IPS-NIHi7 (cell line): ENCODE data around the gene CARHSP1.
"Not testable (repeated sequence)": the region's sequence is repeated elsewhere in the genome, so short reads cannot be mapped to it uniquely, and the experiment has no call there.

Source experiments
- DNase-seq: peaks from one replicate; pipeline ENCODE4 v3.0.0; 2012; ENCODE audit warnings: mixed read lengths; ENCODE audit errors: extremely low spot score

Gene CARHSP1

DNA sequence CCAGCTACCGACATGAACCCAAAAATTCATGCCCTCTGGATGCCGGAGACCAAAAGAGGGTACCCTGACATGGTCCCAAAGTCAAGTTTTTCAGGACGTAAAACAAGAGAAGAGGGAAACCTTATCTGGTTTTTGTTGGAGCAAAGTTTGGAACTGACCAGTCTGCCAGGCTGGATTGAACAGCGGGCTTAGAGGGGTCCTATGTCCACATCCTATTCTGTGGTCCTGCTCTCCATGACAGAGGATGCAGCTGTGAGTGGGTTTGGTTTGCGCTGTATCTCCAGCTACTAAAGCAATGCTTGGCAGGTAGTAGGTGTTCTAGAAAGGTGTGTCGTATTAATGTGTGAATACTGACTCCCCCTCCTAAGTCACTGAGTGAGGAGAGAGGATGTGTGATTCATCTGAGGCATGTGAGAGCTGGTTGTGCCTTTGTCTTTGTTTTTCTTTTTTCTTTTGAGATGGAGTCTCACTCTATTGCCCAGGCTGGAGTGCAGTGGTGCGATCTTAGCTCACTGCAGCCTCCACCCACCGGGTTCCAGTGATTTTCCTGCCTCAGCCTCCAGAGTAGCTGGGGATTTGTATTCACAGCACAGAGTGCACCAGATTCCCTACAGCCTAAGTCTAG, 40.2 kb downstream of the CARHSP1 start:
- no peak for DNase-seq

DNA sequence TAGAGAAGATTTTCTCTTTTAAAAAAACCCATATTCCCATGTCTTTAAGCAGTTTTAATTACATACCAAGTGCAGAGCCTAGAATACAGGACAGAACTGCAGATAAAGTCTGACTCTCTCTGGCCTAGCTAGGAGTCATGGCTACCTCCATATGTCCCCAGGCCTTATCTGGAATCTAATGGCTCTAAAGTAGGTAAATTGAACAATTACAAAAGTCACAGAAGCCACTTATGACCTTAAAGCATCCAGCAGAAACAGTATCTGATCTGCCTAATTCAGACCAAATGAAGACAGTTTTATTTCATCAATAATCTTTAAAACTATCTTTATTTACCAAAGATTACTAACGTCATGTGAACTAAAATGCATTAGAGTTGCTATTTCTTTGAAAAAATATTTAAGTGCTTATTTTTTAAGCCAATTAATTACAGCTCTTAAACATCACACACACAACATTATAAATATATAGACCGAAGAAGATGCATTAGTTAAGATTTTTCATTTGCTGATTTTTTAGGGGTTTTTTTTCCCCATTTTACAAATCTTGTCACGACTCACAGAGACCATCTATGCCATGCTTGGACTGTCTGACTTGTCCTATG, 42.4 kb downstream of the CARHSP1 start:
- no peak for DNase-seq

DNA sequence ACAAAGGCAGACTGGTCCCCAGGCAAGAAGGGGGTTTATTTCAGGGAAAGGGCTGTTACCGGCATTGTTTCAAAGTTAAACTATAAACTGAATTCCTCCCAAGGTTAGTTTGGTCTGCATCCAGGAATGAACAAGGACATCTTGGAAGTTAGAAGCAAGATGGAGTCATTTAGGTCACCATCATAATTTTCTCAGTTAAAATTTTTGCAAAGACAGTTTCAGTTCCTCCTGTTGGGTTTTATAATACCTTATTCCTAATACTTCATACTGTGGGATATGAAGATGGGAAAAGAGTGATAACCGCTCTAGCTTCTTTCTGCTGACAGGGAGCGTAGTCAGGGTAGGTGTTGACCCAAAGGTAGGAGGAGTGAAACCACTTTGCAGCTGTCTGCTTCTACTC, 46.4 kb downstream of the CARHSP1 start:
- no peak for DNase-seq

DNA sequence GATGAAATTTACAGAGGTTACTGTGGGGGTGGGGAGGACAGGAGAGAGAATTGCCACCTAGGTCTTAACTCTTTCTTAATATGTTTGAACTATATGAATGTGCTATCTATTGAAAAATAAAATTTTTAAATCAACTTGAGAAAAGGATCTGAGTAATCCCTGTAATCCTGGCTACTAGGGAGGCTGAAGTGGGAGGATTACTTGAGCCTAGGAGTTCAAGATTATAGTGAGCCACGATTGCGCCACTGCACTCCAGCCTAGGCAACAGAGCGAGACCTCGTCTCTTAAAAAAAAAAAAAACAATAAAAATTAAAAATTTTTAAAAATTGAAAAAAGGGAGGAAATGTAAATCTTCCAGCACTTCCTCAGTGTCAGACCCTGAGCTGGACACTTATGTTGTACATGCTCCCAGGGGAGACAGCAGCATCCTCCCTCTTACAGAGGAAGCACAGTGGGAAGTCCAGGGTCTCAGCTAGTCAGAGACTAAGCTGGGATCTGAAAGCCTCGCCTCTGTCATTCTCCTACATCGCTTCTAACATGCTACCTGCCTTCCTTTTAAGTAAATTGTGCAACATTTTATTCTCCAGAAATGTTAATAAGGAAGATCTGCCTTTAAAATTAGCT, 49.3 kb downstream of the CARHSP1 start:
- DNase-seq, result no peak

DNA sequence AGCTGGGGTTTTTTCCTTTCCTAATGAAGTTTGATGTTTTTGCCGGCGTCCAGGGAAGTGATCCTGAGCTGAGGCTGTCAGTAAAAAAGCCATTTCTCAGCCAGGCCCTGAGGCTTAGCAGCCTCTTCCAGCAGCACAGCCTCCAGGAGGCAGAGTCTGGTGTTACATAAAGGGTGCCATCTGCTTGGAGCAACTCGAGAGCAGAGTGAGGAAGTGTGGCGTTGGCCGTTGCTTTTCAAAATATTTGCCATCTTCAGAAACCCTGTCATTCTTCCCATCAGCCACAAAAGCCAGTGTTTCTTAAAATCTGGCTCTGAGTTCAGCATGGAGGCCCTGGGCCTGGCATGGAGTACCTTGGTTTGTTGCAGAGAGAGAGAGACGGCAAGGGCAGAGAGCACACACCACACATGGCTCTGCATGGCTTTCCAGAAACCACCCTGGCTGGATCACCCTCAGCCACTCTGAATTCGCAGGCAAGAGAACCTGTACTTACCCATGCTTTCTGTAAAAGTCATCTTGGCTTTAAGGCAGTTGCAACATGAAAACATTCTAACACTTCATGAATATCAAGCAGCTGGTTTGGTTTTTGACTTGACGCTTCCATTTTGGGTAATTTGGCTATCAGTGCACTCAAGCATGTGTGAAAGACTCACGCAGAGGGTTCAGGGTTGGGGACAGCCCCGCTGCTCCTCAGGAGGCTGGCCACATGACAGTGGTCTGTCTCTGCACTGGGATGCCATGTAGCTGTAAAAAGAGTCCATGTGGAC, 50.1 kb downstream of the CARHSP1 start:
- DNase-seq, result no peak

DNA sequence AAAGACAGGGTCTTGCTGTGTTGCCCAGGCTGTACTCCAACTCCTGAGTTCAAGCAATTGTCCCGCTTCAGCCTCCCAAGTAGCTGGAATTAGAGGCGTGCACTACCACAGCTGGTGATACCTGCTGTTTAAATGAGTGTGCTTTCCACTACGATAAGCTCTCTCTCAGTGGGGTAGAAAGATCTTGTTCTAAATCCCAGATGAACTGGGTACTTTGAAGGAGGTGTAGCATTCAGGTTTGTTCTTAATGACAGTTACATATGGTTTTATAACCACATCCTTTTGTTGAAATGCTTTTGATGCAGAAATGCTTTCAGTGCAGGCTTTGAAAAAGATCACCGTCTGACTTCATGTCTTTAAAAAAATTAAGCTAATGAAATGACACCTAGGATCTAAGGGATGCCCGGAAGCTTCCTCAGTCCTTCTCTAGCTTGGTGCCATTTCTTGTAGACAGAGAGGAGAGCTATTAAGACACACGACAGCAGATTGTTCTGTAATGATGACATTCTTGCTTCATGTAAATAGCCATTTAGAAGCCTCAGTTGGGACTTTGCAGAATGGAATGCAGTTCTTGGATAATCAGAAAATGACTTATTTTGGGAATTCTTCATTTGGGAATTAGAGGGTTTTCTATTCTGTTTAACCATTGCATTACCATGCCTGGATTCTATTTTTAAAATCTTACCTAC, 51.7 kb downstream of the CARHSP1 start:
- no peak for DNase-seq

DNA sequence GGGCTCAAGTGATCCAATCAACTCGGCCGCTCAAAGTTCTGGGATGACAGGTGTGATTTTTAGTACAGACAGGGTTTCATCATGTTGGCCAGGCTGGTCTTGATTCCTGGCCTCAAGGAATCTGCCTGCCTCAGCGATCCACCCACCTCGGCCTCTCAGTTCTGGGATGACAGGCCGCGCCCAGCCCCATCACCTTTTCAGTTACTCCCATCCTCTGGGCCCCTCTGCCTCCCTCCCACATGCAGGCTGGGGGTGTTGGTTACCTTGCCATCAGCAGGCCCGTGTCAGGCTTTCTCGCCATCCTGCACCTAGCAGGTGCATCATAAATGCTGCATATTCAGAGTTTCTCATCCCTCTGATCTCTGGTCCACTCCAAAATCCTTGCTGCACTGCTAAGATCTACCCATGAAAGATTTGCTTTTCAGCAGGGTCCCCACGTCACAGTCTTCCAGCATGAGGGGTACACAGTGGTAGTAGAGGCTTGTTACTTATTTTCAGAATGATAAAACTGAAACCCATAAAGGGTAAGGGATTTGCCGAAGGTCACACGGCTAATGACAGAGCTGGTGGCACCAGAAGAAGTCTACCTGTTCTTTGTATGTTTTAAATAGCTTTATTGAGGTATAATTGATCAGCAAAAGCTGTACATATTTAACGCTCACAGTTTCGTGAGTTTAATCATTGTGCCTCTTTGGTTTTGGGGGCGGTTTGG, 54.6 kb downstream of the CARHSP1 start:
- no peak for DNase-seq

DNA sequence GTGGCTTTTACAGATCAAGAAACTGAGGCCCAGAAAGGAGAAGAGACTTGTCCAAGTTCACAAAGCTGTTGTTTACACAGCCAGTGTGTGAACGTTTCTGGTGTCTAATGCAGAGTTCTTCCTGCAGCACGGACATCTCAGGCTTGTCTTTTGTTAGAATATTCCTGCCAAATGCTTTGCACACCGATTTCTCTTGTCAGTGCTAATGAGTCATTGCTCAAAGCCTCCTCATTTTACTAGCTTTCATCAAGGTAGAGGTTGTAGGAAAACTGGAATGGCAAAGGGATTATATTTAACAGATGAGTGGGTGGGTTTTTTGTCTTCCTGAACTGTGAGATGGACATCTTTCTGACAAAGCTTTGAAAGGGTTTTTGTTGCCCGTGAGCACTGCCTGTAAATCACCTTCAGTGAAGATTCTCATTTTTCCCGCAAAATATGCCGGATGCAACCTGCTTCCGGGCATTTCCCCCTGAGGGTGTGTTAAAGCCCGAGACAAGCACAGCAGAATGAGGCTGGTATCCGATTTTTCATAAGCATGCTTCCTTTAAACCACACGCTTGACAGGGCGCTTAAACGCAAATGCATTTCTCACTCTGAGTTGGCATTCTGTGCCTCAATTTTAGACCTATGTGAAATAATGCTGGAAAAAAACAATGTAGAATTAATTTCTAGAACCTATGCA, 56.5 kb downstream of the CARHSP1 start:
- DNase-seq, result no peak

DNA sequence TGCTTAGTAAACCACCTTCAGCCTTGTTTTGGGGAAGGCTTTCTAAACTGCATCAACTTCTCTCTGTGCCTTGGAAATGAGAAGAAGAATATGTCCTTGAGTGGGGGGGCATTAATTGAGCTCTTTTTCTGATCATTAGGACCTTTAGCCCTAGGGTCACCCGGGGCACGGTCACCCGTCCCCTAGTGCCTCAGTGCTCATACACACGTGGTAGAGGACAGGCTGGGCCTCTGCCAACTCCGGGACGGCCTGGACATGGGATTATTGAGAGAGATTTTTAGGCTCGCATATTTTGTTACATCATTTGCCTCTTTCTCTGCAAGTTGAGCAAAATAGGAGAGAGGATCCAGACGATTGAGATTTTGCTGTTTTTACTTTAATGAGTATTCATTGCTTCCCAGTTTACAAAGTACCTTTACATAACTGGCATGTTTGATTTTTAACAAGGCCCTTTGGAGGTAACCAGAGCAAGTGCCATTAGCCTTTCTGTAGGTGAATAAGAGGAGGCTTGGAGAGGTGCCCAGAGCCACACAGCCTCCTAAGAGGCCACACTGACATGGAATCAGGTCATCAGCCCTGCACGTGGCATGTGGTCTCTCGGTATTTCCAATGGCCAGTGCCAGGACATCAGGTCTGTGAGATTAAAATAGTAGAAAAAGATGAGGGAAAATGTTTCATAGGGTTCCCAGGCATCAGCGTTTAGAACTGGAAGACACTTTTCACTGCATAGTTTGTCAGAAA, 60.0 kb downstream of the CARHSP1 start:
- no peak for DNase-seq

DNA sequence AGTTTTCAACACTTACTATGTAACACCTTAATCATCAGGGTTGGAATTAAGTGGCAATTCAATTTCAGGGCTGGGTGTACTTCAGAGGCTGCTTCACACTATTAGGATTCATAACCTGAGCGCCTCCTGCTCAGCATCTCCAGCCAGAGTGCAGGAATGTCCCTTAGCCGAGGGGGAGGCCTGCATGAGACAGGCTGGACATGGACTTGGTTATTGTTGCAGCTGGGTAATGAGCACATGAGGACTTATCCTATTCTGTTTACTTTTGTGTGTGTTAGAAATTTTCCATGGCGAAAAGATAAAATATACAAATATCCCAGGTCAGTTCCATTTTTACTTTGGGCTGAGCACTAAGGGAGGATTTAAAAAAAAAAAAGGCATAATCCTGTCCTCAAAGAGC, 60.8 kb downstream of the CARHSP1 start:
- DNase-seq, result no peak

DNA sequence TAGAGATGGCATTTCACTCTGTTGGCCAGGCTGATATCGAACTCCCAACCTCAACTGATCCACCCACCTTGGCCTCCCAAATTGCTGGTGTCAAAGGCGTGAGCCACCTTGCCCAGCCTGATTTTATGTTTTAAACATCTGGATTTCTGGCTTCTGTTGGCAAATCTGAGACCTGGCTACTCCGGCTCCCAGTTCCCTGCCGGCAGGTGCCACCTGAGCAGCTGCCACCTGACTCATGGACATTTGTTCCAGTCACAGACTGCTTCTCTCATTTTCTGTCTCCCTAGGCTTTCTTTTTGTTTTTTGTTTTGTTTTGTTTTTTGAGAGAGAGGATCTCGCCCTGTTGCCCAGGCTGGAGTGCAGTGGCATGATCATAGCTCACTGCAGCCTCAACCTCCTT, 61.6 kb downstream of the CARHSP1 start:
- DNase-seq, result no peak

DNA sequence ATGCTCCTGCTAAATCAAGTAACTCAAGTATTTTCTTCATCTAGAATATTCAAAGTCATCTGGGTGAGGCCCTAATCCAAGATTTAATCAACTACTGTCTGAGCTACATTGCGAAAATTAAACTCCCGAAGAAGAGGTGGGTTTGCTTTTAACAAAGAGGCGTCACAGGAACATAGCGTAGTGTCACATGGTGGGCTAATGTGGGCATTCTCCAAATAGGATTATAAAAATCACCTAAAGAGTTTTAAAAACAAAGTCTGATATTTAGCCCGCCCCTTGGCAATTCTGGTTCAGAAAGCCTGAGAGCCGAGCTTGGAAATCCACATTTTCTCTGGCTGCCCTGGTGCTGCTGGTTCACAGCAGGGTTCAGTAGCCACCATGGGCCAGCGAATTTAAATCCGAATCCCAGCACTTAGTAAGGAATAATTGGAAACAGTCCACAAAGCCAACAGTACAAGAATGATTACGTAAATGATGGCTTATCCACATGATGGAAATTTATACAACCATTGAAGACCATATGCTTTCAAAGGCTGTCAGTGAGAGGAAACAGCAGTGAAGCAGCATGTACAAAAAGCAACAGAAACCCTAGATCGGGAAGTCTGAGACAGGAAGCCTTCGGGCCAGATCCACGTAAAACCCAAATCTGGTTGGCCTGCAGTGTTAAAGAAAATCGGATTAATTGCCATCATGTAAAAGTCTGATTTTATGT, 62.4 kb downstream of the CARHSP1 start:
- no peak for DNase-seq

DNA sequence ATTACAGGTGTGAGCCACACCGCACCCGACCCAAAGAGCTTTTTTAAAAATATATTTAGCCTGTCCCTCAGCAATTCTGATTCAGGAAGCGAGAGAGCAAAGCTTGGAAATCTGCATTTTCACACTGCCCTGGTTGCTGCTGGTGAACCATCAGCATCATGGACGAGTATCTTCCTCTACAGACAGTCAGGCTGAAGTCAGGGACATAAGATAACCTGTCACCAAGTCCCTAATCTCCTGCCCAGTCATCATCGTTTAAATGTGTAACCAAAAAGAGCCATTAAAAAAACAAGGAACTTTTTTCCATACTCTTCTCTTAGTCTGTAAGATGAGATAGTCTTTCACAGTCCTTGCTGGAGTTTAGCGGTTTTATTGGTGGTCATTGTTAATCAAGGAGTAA, 64.5 kb downstream of the CARHSP1 start:
- DNase-seq, result no peak

DNA sequence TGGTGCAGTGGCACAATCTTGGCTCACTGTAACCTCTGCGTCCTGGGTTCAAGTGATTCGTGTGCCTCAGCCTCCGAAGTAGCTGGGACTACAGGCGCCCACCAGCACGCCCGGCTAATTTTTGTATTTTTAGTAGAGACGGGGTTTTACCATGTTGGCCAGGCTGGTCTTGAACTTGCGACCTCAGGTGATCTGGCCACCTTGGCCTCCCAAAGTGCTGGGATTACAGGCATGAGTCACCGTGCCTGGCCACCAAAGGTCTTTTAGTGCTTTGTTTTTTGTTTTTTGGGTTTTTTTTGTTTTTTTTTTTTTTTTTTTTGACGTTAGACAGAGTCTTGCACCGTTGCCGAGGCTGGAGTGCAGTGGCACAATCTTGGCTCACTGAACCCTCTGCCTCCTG, 65.1 kb downstream of the CARHSP1 start:
- not testable (repeated sequence) for DNase-seq
